Measurements from ENCODE around the gene MORC4.

DNA sequence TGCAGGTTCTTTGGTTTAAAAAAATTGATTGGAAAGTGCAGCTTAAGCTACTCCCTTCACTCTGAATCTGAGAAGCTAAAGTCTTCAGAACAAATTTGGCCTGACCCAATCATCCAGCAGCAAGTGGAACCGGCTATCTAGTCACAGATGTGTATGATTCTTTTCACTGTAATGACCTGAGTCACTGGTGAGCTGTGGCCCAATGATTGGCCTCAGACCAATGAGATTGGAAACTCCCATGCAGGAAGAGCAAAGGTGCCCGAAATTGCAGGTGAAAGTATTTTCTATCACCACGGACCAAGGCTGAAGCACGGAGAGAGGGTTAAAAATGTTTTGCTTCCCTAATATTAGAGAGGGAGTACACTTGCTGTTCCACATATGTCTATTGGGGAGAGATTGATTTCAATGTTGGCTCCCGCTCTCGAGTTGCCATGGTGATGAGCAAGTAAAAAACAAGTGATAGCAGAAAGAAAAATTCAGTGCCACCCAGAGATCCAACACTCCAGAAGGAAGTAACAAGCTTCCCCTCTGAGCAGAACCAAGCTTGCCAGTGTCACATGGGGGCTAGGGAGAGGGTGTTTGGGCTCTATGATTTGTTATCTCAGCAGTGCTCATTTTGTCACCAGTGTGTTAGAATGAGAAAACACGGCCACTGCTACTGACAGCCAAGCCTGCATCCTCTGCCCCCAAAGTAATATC, 108.1 kb downstream of the MORC4 start:
- TF ChIP-seq, protein P1, sequence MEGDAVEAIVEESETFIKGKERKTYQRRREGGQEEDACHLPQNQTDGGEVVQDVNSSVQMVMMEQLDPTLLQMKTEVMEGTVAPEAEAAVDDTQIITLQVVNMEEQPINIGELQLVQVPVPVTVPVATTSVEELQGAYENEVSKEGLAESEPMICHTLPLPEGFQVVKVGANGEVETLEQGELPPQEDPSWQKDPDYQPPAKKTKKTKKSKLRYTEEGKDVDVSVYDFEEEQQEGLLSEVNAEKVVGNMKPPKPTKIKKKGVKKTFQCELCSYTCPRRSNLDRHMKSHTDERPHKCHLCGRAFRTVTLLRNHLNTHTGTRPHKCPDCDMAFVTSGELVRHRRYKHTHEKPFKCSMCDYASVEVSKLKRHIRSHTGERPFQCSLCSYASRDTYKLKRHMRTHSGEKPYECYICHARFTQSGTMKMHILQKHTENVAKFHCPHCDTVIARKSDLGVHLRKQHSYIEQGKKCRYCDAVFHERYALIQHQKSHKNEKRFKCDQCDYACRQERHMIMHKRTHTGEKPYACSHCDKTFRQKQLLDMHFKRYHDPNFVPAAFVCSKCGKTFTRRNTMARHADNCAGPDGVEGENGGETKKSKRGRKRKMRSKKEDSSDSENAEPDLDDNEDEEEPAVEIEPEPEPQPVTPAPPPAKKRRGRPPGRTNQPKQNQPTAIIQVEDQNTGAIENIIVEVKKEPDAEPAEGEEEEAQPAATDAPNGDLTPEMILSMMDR (IDR thresholded peaks at IDR 0.05): no peak
- TF ChIP-seq POLR2A (IDR thresholded peaks at IDR 0.05) (no peak), POLR2AphosphoS5 (IDR thresholded peaks at IDR 0.05) (no peak)
